ENCODE data around the gene CDC42BPA. TPM values are rescaled to one million over a fixed set of nuclear protein-coding genes. Genes with fewer than 3 reads are reported as not detected.

Gene CDC42BPA
- total RNA-seq, 1 donor from 2014 or later: 55.2 TPM

GRCh38 chr1:226990133-226990716 lies 328.1 kb downstream of the CDC42BPA start:
- DNase-seq: no peak

DNA sequence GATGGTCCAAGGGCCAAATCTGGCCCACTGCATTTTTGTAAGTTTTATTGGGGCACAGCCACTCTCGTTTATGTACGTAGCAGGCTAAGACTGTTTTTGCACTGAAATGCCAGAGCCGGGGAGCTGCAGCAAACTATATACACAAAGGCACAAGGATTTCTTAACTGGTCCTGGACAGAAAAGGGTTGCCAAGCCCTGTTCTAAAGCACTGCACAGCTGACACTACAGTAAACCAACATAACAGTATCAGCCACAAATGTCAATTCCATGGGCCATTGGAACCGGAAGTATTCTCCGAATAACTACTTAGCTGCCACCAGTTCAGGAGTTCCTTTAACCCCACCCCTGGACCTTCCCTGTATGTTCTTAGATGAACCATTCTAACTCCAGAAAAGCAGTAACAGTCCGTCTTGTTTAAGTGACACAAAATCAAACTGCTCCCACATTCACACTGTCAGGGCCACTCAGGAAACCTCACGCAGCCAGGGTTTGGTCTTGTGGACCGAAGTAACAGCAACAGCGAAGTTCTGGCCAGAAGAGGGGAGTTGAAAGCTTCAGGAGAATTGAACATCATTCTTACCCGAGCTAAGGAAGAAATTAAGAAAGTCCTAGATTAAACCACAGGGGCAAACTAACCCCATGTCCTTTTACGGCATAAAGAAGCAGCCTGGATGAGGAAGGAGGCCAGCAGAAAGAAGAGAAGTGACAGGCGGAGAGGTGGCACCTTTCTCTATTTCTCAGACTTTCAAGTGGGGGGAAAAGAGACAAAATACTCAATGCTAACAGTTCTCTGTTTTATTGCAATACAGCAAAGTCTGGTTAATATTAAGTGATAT lies 329.0 kb downstream of the CDC42BPA start:
- no peak for DNase-seq

GRCh38 chr1:226988334-226988666 lies 330.0 kb downstream of the CDC42BPA start:
- DNase-seq: no peak

DNA sequence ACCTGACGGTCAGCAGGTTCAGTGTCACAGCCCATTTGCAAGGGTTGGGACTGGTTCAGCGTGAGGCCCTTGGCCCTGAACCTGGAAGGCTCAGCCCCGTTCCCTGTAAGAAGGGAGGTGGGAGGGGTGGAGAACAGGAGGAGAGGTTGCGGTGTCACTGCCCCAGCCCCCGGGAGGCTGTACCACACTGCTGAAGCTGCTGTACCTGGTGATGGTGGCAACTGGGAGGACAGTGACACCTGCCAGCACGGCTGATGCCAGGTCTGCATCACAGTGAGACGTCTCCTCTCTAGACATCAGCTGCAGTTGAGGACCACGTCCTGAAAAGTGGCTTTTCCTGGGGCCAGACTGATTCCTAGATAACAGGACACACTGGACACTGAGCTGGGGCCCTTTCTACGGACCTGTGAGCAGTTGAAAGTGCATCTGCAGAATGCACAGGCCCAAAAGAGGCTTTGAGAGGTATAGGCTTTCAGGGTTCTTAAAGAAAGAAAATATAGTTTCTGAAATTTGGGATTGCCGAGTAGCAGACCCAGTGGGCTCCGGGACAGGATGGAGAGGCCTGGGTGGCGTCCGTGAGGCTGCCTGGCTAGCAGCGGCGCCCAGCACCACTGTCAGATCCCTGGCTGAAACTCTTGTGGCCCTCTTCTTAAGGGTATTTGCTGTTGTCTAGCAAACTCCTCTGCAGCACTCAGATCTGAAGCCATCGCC lies 330.5 kb downstream of the CDC42BPA start:
- no peak for DNase-seq

GRCh38 chr1:226987179-226987536 lies 331.1 kb downstream of the CDC42BPA start:
- DNase-seq: no peak

DNA sequence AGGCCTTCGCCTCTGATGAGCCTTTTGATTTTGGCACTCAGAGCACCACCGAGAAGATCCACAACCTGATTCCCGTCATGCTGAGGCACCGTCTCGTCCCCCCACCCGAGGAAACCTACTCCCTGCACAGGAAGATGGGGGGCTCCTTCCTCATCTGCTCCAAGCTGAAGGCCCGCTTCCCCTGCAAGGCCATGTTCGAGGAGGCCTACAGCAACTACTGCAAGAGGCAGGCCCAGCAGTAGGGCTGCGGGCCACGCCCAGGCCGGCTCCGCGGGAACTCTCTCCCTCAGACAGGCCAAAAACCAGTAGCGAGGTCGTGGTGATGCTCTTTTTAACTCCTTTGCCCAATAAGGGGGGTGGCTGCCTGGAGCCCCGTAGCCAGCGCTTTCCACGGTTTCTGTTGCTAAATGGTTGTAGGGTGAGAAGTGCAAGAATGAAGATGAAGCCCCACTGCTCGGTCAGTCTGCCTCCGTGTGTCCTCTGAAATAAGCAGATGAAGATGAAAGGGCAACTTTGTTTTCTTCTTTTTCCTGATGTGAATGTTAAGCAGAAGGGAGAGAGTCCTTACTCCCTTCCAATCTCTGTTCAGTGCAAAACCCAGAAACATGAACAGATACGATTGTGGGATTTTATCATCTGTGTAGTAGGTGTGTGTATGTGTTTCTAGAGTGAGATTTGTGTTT lies 331.7 kb downstream of the CDC42BPA start:
- DNase-seq: no peak

DNA sequence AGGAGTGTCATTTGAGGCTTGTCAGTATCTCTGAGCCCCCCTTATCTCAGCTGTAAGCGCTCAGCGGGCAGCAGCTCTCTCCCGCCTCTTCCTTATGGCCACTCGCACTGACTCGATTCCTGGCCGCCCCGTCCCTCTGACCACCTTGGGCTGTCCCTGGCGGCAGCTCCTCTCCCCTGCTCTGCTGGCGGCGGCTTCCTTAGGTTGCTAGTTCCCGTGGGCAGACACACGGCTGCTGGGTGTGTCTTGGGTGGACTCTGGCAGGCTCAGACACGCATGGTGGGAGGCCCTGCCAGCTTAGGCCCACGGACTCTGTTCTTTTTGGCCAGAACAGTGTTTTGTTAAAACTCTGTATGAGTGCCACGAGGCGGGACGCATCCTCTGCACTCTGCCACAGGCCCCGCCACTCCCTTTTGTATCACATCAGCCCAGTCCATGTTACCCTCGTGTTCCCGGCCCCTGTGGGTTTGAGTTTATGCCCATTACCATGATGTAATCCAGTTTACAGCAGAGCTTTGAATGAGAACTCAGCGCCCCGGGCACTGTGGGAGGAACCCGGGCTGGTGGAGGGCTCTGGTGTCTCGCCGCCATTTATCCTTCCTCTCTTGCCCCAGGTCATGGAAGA lies 332.3 kb downstream of the CDC42BPA start:
- no peak for DNase-seq

DNA sequence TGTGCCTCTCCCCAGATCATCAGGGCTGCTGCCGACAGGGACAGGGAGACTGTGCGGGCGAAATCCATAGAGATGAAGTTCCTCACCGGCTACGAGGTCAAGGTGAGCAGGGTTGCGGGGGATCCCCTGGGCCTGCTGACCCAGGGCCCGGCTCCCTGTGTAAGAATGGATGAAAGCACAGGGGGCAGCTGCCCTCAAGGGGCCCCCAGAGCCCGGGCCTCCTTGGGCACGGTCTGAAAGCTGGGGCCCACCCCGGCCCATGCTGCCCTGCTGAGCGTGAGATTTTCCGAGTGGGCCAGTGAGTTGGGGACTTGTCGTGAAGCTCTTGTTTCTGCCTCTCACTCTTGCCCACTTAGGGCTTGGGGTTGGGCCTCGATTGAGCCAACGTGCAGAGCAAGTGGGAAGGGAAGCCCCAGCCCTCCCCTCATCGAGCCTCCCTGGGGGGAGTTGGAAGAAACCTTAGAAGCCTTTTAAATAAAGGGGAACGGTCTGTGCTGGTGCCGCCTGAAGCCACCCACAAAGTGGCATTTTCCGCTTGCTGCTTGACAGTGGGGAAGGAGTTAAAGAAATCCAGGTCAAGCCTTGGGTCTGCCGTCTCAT lies 333.0 kb downstream of the CDC42BPA start:
- DNase-seq: no peak

DNA sequence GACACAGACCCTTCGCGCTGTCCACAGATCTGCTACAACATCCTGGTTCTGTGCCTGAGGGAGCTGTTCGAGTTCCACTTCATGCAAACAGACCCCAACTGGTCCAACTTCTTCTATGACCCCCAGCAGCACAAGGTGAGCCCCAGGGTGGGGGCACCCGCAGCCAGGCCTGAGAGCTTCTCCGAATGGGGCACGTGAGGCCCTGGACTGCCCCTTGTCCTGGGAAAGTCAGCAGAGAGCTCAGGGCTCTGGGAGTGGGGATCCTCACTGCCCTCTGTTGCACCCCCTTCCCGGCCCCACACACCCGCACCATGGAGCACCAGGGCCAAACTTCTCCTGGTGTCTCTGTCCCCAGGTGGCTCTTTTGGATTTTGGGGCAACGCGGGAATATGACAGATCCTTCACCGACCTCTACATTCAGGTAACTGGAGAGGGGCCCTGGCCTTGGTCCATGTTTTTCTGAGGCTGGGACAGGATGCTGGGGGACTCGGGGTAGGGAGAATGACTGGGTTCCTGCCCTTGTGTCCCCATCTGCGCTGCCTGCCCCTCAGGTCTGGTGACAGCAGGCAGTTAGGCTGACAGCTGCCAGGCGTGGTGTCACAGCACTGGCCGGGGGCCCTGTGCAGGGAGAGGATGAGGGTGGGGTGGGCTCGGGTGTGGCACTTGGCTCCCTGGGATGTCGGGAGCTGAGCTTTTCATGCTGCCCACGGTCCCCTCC lies 333.6 kb downstream of the CDC42BPA start:
- no peak for DNase-seq

- no peak for DNase-seq
Observed at GRCh38 chr1:226983992-226984364, 334.3 kb downstream of the CDC42BPA start.

DNA sequence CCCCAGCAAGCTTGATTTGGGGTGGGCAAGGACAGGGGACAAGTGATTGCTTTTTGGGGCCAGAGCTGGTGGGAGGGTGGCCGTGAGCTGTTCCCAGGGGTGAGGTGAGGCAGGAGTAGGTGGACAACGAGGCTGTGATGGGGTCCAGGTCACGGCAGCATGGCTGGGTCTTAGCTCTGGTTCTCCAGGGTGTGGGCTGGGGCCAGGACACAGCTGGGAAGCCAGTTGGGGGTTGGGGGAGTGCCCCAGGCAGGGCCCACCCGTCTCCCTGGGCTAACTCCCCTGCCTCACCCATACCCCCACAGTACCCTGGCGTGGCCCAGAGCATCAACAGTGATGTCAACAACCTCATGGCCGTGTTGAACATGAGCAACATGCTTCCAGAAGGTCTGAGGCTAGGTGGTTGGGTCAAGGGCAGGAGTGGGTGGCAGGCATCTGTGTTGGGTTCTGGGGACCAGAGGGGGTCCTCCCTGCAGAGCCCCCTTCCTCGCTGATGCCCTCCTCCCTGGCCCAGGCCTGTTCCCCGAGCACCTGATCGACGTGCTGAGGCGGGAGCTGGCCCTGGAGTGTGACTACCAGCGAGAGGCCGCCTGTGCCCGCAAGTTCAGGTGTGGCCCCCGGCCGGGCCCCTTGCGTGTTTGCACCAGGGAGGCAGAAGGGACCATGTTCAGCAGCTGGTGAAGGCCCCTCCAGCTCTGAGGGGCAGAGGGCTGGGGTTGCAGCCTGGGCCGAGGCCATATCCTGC lies 334.9 kb downstream of the CDC42BPA start:
- DNase-seq: no peak

GRCh38 chr1:226982451-226983177 lies 335.7 kb downstream of the CDC42BPA start:
- DNase-seq: no peak

DNA sequence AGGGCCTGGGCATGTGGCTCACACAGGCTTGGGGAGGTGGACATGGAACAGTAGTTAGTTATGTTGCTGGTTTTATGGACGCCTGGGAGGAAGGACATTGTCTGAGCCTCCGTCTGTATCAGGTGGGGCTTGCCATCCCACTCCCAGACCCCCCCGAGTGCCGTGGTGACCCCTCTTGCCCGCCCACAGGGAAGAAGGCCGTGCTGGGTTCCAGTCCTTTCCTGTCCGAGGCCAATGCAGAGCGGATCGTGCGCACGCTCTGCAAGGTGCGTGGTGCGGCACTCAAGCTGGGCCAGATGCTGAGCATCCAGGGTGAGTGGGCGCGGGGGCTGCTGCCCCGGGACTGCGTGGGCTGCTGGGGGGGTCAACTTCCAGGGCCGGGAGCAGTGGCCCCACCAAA lies 336.5 kb downstream of the CDC42BPA start:
- DNase-seq: no peak

DNA sequence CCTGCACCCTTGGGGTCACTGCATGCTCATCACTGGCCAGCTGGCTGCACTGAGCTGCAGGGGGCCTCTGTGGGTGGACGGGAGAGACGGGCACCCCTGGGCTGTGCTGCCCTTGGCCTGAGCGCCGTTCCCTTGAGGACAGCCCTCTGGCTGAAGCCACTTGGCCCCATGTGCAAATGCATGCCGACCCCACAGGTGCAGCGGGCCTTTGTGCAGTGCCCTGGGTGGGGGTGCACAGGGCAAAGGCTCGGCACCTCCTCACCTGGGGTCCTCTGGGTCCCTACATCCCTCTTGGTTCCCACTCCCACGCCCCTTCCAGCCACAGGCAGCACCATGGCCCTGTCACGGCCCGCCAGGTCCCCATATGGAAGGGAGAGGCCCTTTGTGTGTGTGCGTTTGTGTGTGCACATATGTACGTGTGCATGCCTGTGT lies 336.9 kb downstream of the CDC42BPA start:
- no peak for DNase-seq

DNA sequence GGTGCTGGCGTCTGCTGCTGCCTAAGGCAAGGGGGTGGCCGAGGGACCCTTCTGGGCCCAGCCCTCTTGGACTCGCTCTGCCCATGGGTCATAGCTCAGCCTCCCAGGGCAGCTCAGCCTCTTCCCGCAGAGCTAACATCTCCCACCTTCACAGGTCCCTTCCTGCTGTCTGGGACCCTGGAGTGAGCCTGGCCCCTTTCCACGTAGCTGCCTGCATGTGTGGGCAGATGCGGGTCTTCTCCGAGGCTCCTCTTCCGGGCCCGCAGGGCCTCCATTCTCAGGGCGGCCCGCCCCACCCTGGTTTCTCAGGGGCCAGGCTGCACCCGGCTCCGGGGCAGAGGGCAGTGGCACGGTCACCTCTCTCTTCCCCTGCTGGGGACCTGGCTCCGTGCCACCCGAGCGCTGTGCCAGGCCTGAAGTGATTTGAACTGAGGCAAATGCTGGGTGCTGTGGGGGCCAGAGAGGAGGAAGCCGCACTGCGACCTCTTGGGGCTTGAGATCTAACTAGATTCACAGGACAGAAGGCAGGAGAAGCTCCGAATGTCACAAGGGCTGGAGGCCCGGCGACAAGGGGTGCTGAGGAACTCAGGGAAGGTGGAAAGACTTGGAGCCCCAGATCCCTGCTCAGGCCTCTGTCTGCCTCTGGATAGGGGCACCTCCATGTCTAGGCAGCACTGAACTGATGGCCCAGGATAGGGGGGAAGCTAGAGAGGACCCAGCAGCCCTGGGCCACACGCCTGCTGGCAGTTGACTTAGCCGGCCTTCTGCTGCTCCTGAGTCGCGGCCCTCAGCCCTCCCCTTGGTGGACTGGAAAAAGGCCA lies 337.5 kb downstream of the CDC42BPA start:
- DNase-seq: no peak

DNA sequence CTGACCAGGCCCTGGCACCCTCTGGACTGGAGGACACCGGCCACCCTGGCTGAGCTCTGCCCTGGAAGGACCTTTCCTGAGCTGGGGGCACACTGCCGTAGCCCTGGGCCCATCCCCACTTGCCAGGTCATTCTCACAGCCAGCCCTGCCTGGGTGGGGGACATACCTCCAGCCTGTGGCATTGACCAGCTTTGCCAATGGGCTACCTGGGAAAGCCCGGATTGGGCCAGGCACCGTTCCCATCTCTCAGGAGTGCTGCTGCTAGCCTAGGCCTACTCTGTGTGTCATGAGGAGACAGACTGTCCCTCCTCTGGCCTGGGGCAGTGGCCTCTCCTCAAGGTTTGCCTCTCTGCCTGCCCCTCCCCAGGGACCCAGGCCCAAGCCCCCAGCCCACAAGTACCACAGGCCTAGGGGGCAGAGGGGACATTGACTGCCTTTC lies 338.2 kb downstream of the CDC42BPA start:
- no peak for DNase-seq

- DNase-seq: peak; percentile 7
Observed at GRCh38 chr1:226979517-226980121, 338.7 kb downstream of the CDC42BPA start.

DNA sequence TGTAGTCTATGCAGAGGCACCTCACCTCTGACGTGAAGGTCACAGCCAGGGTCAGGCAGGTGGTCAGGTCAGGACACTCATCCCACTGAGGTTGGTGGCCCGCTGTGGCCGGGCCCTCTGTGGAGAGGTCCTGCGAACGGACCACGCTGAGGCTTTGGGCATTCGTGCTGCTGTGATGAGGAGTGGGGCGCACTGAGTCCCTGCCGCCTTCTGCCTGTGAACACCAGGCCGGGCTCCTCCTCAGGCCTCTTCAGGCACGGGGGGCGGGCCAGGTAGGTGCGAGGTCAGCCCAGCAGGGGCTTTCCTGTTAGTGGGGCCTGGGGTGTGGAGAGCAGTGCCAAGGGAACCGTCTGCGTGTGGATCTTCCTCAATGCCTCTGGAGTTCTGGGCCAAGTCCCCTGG lies 339.2 kb downstream of the CDC42BPA start:
- DNase-seq: no peak
